Measurements from ENCODE around the gene PRLH. TPM values are rescaled to one million over a fixed set of nuclear protein-coding genes. Genes with fewer than 3 reads are reported as not detected.

The PRLH gene
- total and polyA plus RNA-seq, 2 of the 13 experiments (the other 11 are each of a cell fraction or from before 2014, with no cell fraction given): not detected

GRCh38 chr2:237588044-237588696, 21.8 kb downstream of the PRLH start (continued):
- peak; percentile 21; the same call in 1 of the 2 replicates for TF ChIP-seq TFAP4 (IDR thresholded peaks at IDR 0.05; ENCODE audit: borderline replicate concordance, low read depth)
- TF ChIP-seq ZBTB26 (CRISPR knock-in tag; IDR thresholded peaks at IDR 0.05; ENCODE audit: borderline replicate concordance): no peak
- 0 out of 2 replicates have a peak, but pooled peaks have one; percentile 62 for TF ChIP-seq ZNF318 (CRISPR knock-in tag; IDR thresholded peaks at IDR 0.05)
- TF ChIP-seq ZSCAN29 (CRISPR knock-in tag; conservative IDR thresholded peaks at IDR 0.05): 0 out of 2 replicates have a peak, but pooled peaks have one; percentile 26
- TF ChIP-seq ZNF335 (CRISPR knock-in tag; IDR thresholded peaks at IDR 0.05): no peak
- 0 out of 2 replicates have a peak, but pooled peaks have one; percentile 53 for TF ChIP-seq ZFP37 (CRISPR knock-in tag; IDR thresholded peaks at IDR 0.05; ENCODE audit: borderline replicate concordance)
- no peak for TF ChIP-seq FOSL1 (CRISPR knock-in tag; IDR thresholded peaks at IDR 0.05; ENCODE audit: borderline replicate concordance)
- no peak for TF ChIP-seq ZZZ3 (CRISPR knock-in tag; IDR thresholded peaks at IDR 0.05; ENCODE audit: borderline replicate concordance)
- 0 out of 2 replicates have a peak, but pooled peaks have one; percentile 39 for TF ChIP-seq ZNF691 (CRISPR knock-in tag; IDR thresholded peaks at IDR 0.05; ENCODE audit: borderline replicate concordance, low read depth)
- TF ChIP-seq THRA (CRISPR knock-in tag; IDR thresholded peaks at IDR 0.05; ENCODE audit: borderline replicate concordance): peak; percentile 65; the same call in 1 of the 2 replicates
- peak; percentile 16; the same call in 1 of the 2 replicates for TF ChIP-seq POLR2AphosphoS5 (IDR thresholded peaks at IDR 0.05; ENCODE audit: low read depth, low read length)
- no peak for TF ChIP-seq ZNF570 (CRISPR knock-in tag; IDR thresholded peaks at IDR 0.05; ENCODE audit: borderline replicate concordance)
- no peak for TF ChIP-seq GABPB1 (CRISPR knock-in tag; IDR thresholded peaks at IDR 0.05)
- TF ChIP-seq ZNF782 (CRISPR knock-in tag; IDR thresholded peaks at IDR 0.05; ENCODE audit: borderline replicate concordance): 0 out of 2 replicates have a peak, but pooled peaks have one; percentile 27
- TF ChIP-seq ZBTB38 (CRISPR knock-in tag; IDR thresholded peaks at IDR 0.05): peak; percentile 86
